Measurements from ENCODE around the gene KMO.

- TF ChIP-seq CTCF (IDR thresholded peaks at IDR 0.05) (no peak), POLR2AphosphoS5 (IDR thresholded peaks at IDR 0.05) (peak in 1 of 3 donors; percentile 40), POLR2A (IDR thresholded peaks at IDR 0.05) (no peak)
Measured at GRCh38 chr1:241640867-241641622, 108.9 kb downstream of the KMO start.
